Measurements from ENCODE around the gene ADCY6. TPM values are rescaled to one million over a fixed set of nuclear protein-coding genes. Genes with fewer than 3 reads are reported as not detected.

Gene ADCY6
- total RNA-seq, 1 donor from 2014 or later = 30.0 TPM

GRCh38 chr12:48717252-48717695 is 71.6 kb downstream of the ADCY6 start:
- peak overlapping the region; percentile 76 to 88 for H3K4me3 ChIP-seq
- H3K27me3 ChIP-seq = no peaks in the 10 kb centered on the region
- H3K4me1 ChIP-seq = peaks cover 29% of the 10 kb centered on the region
- peaks cover 0 to 8% of the 10 kb centered on the region in 2 donors for H3K36me3 ChIP-seq
- DNase-seq (ENCODE audit: extremely low spot score in 2 of 2) = no peak
- intact Hi-C loops (cut with DNase I) = no loop called here
- TF ChIP-seq POLR2A (IDR thresholded peaks at IDR 0.05) (no peak), CTCF (IDR thresholded peaks at IDR 0.05) (no peak), POLR2AphosphoS5 (IDR thresholded peaks at IDR 0.05; ENCODE audit: insufficient read depth in 1 of 2, low read depth in 1 of 2) (no peak)
- no peaks in the 10 kb centered on the region for H3K9me3 ChIP-seq
- H3K27ac ChIP-seq = peak overlapping the region; percentile 91

- Histone ChIP-seq H3K4me1 (peaks cover 29% of the 10 kb centered on the region), H3K27ac (peak within 1 kb of the TSS; percentile 91), H3K4me3 (peak within 1 kb of the TSS; percentile 76 to 88), H3K27me3 (no peaks in the 10 kb centered on the region), H3K36me3 (peaks cover 0 to 14% of the 10 kb centered on the region in 2 donors), H3K9me3 (no peaks in the 10 kb centered on the region)
- TF ChIP-seq POLR2AphosphoS5 (IDR thresholded peaks at IDR 0.05; ENCODE audit: insufficient read depth in 1 of 2, low read depth in 1 of 2) = peak; percentile 97 to 99
- TF ChIP-seq POLR2A (IDR thresholded peaks at IDR 0.05) = peak in 1 of 2 donors; percentile 56
- peak in 2 of 3 experiments; percentile 22 to 40 for TF ChIP-seq CTCF (IDR thresholded peaks at IDR 0.05)
- intact Hi-C loops (cut with DNase I) = no loop called here
- DNase-seq (ENCODE audit: extremely low spot score in 2 of 2) = peak; percentile 97 to 100
Observed at GRCh38 chr12:48716493-48717251, 72.2 kb downstream of the ADCY6 start, which contains the start of gene CCNT1. Gene CCNT1 (minus strand): TSS chr12:48716707. CDS start chr12:48716675, 32 bp downstream.

Small RNA genes within 50 kb of the gene (microRNA-seq; reads per million reads assigned to microRNA genes)
- gene MIR4701 (ENCODE audit: borderline number of aligned reads, borderline replicate concordance) = not detected

Small RNA genes within 50 kb of the gene (small RNA-seq; reads per million reads assigned to genes)
- 0.26 reads per million for gene MIR4701
- gene RF00019 = not detected

Other genes starting within 250 kb of the ADCY6 start
- not detected for gene LALBA, start 219.0 kb downstream of the ADCY6 start, total RNA-seq
- gene KANSL2, start 106.9 kb downstream of the ADCY6 start, total RNA-seq = 86.2 TPM
- gene CCNT1, start 72.4 kb downstream of the ADCY6 start, total RNA-seq = 58.4 TPM
- gene CACNB3, start 29.4 kb upstream of the ADCY6 start, total RNA-seq = 36.1 TPM
- 57.9 TPM for gene DDX23, start 63.1 kb upstream of the ADCY6 start, total RNA-seq
- gene RND1, start 76.8 kb upstream of the ADCY6 start, total RNA-seq = 3.9 TPM
- 16.9 TPM for gene FKBP11, start 136.4 kb upstream of the ADCY6 start, total RNA-seq
- gene ARF3, start 168.4 kb upstream of the ADCY6 start, total RNA-seq = 56.2 TPM
- 4.7 TPM for gene WNT10B, start 182.6 kb upstream of the ADCY6 start, total RNA-seq
- not detected for gene WNT1, start 189.2 kb upstream of the ADCY6 start, total RNA-seq
- gene DDN, start 210.3 kb upstream of the ADCY6 start, total RNA-seq = not detected
- gene PRKAG1, start 229.7 kb upstream of the ADCY6 start, total RNA-seq = 67.0 TPM

All from vagina (tissue), 2 donors.